ENCODE measurements around the gene FHOD3. TPM values are rescaled to one million over a fixed set of nuclear protein-coding genes. Genes with fewer than 3 reads are reported as not detected.

FHOD3 gene
- total and polyA plus RNA-seq, 2 of the 13 experiments (the other 11 are each of a cell fraction or from before 2014, with no cell fraction given), result 0.07 TPM; not detected in 1

- H4K20me1 ChIP-seq (ENCODE audit: insufficient read depth, low read length), result no peaks in the 10 kb centered on the region
- TF ChIP-seq NFE2L2 (IDR thresholded peaks at IDR 0.05; ENCODE audit: low read length), result no peak
- no peak for TF ChIP-seq NR2F6 (IDR thresholded peaks at IDR 0.05)
- TF ChIP-seq NR2F6 (CRISPR knock-in tag; IDR thresholded peaks at IDR 0.05), result no peak
- no peak for TF ChIP-seq ZNF430 (CRISPR knock-in tag; IDR thresholded peaks at IDR 0.05)
- no peak for TF ChIP-seq ISL2 (CRISPR knock-in tag; IDR thresholded peaks at IDR 0.05)
- no peak for TF ChIP-seq YY1 (IDR thresholded peaks at IDR 0.05; ENCODE audit: insufficient read depth, insufficient replicate concordance, low read depth, low read length)
- TF ChIP-seq MTF2 (CRISPR knock-in tag; IDR thresholded peaks at IDR 0.05; ENCODE audit: borderline replicate concordance), result no peak
- no peak for TF ChIP-seq ZNF788 (CRISPR knock-in tag; IDR thresholded peaks at IDR 0.05; ENCODE audit: borderline replicate concordance)
- no peak for TF ChIP-seq U2AF1 (optimal IDR thresholded peaks at IDR 0.05; ENCODE audit: low read depth, low read length)
- TF ChIP-seq ETV5 (CRISPR knock-in tag; IDR thresholded peaks at IDR 0.05; ENCODE audit: borderline replicate concordance), result no peak
- TF ChIP-seq TBX2 (CRISPR knock-in tag; IDR thresholded peaks at IDR 0.05; ENCODE audit: borderline replicate concordance), result no peak
- TF ChIP-seq CCDC6 (CRISPR knock-in tag; IDR thresholded peaks at IDR 0.05), result no peak
- no peak for TF ChIP-seq ESRRA (CRISPR knock-in tag; IDR thresholded peaks at IDR 0.05; ENCODE audit: low read depth)
- TF ChIP-seq, protein P1, sequence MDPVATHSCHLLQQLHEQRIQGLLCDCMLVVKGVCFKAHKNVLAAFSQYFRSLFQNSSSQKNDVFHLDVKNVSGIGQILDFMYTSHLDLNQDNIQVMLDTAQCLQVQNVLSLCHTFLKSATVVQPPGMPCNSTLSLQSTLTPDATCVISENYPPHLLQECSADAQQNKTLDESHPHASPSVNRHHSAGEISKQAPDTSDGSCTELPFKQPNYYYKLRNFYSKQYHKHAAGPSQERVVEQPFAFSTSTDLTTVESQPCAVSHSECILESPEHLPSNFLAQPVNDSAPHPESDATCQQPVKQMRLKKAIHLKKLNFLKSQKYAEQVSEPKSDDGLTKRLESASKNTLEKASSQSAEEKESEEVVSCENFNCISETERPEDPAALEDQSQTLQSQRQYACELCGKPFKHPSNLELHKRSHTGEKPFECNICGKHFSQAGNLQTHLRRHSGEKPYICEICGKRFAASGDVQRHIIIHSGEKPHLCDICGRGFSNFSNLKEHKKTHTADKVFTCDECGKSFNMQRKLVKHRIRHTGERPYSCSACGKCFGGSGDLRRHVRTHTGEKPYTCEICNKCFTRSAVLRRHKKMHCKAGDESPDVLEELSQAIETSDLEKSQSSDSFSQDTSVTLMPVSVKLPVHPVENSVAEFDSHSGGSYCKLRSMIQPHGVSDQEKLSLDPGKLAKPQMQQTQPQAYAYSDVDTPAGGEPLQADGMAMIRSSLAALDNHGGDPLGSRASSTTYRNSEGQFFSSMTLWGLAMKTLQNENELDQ (CRISPR knock-in tag; IDR thresholded peaks at IDR 0.05; ENCODE audit: borderline replicate concordance), result no peak
- no peak for TF ChIP-seq SP2 (CRISPR knock-in tag; IDR thresholded peaks at IDR 0.05)
- TF ChIP-seq TAF1 (CRISPR knock-in tag; IDR thresholded peaks at IDR 0.05), result no peak
- TF ChIP-seq ERF (CRISPR knock-in tag; IDR thresholded peaks at IDR 0.05), result no peak
- no peak for TF ChIP-seq ZNF33B (CRISPR knock-in tag; IDR thresholded peaks at IDR 0.05)
- TF ChIP-seq, protein P2, sequence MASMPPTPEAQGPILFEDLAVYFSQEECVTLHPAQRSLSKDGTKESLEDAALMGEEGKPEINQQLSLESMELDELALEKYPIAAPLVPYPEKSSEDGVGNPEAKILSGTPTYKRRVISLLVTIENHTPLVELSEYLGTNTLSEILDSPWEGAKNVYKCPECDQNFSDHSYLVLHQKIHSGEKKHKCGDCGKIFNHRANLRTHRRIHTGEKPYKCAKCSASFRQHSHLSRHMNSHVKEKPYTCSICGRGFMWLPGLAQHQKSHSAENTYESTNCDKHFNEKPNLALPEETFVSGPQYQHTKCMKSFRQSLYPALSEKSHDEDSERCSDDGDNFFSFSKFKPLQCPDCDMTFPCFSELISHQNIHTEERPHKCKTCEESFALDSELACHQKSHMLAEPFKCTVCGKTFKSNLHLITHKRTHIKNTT (CRISPR knock-in tag; IDR thresholded peaks at IDR 0.05), result no peak
- no peak for TF ChIP-seq TGIF2 (CRISPR knock-in tag; IDR thresholded peaks at IDR 0.05)
- peak; percentile 38 for TF ChIP-seq STAG1 (CRISPR knock-in tag; IDR thresholded peaks at IDR 0.05)
- TF ChIP-seq ZNF644 (CRISPR knock-in tag; IDR thresholded peaks at IDR 0.05; ENCODE audit: low read depth), result 0 out of 2 replicates have a peak, but pooled peaks have one; percentile 9
- TF ChIP-seq, protein P3, sequence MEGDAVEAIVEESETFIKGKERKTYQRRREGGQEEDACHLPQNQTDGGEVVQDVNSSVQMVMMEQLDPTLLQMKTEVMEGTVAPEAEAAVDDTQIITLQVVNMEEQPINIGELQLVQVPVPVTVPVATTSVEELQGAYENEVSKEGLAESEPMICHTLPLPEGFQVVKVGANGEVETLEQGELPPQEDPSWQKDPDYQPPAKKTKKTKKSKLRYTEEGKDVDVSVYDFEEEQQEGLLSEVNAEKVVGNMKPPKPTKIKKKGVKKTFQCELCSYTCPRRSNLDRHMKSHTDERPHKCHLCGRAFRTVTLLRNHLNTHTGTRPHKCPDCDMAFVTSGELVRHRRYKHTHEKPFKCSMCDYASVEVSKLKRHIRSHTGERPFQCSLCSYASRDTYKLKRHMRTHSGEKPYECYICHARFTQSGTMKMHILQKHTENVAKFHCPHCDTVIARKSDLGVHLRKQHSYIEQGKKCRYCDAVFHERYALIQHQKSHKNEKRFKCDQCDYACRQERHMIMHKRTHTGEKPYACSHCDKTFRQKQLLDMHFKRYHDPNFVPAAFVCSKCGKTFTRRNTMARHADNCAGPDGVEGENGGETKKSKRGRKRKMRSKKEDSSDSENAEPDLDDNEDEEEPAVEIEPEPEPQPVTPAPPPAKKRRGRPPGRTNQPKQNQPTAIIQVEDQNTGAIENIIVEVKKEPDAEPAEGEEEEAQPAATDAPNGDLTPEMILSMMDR (CRISPR knock-in tag; IDR thresholded peaks at IDR 0.05), result peak; percentile 27
- no peak for TF ChIP-seq MED13 (CRISPR knock-in tag; IDR thresholded peaks at IDR 0.05)
- H3K4me1 ChIP-seq (ENCODE audit: insufficient read depth, low read length), result no peaks in the 10 kb centered on the region
- no TSS peak for BruUV-seq (replicated peaks)
- H3K27me3 ChIP-seq (ENCODE audit: control insufficient read depth in 1 of 2, insufficient read depth in 2 of 2, low read length in 2 of 2), result no peaks in the 10 kb centered on the region
- no peaks in the 10 kb centered on the region for H3K9me3 ChIP-seq (ENCODE audit: low read length)
- peak; percentile 77 for ATAC-seq
- no peaks in the 10 kb centered on the region for H3K36me3 ChIP-seq (replicated peaks in 1 of 2; ENCODE audit: control insufficient read depth in 1 of 2, insufficient read depth in 2 of 2, low read length in 2 of 2)
- WGBS (ENCODE audit: low lambda C conversion rate), result 3% methylated on average over 3 of the region's 3 CpGs
- POLR2A ChIA-PET, result no interaction called here
- H3K27ac ChIP-seq (ENCODE audit: extremely low read length, insufficient read depth, low read length), result no peak overlapping the region
- peak; percentile 18 for FAIRE-seq
- intact Hi-C loops (cut with micrococcal nuclease; ENCODE audit: unreplicated experiment), result loop anchor here (2.0 kb wide), 2 partner anchors 115 to 315 kb away; partner anchors contain the start of gene FHOD3
- CTCF ChIA-PET (ENCODE audit: low intra/inter-chr PET ratio, low total read pairs), result no interaction called here
- H3K79me2 ChIP-seq (ENCODE audit: insufficient read depth, low read length), result no peaks in the 10 kb centered on the region
- no peak overlapping the region for H2AFZ ChIP-seq (ENCODE audit: low read length)
- H3K4me2 ChIP-seq (ENCODE audit: low read depth, low read length), result no peak overlapping the region
- H3K9ac ChIP-seq (ENCODE audit: insufficient read depth, low read depth, low read length), result no peak overlapping the region
- peak; percentile 21 for DNase-seq (ENCODE audit: low spot score)
- no peak overlapping the region for H3K4me3 ChIP-seq (replicated peaks in 1 of 3; ENCODE audit: insufficient read depth in 1 of 3, low read depth in 2 of 3, low read length in 3 of 3)
- in situ Hi-C loops (cut with HindIII; ENCODE audit: extremely low pct_ligation_motif_present, low pct_unique_long_range_greater_than_20kb), result loop anchor here (10.0 kb wide), 1 partner anchor 317 kb away; no protein-coding TSS in a partner anchor
These were observed 114.2 kb downstream of the FHOD3 start for GRCh38 chr18:36411745-36412168.

All from HepG2 (cell line).